Loucy (cell line): ENCODE measurements around the gene ABCA3.

Experiments
- EZH2phosphoT487 ChIP-seq: fragments of 200-600 bp; IDR thresholded peaks from 2 replicates; pipeline ENCODE4 v1.6.1; 2018; ENCODE audit warnings: antibody characterized with exemption, mild to moderate bottlenecking, moderate library complexity, borderline replicate concordance
- TF ChIP-seq, protein P1 (sequence below): fragments of 200-600 bp; sonication (generic); conservative IDR thresholded peaks from 2 replicates; pipeline ENCODE4 v1.5.1; 2014; ENCODE audit warnings: mild to moderate bottlenecking, antibody characterized with exemption, low read length

GRCh38 chr16:2235234-2235651 is 105.3 kb downstream of the ABCA3 start:
- TF ChIP-seq, protein P1, sequence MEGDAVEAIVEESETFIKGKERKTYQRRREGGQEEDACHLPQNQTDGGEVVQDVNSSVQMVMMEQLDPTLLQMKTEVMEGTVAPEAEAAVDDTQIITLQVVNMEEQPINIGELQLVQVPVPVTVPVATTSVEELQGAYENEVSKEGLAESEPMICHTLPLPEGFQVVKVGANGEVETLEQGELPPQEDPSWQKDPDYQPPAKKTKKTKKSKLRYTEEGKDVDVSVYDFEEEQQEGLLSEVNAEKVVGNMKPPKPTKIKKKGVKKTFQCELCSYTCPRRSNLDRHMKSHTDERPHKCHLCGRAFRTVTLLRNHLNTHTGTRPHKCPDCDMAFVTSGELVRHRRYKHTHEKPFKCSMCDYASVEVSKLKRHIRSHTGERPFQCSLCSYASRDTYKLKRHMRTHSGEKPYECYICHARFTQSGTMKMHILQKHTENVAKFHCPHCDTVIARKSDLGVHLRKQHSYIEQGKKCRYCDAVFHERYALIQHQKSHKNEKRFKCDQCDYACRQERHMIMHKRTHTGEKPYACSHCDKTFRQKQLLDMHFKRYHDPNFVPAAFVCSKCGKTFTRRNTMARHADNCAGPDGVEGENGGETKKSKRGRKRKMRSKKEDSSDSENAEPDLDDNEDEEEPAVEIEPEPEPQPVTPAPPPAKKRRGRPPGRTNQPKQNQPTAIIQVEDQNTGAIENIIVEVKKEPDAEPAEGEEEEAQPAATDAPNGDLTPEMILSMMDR: no peak
- TF ChIP-seq EZH2phosphoT487: no peak
